GM19240 (cell line): ENCODE data around the gene TRIP13.
"Not testable (repeated sequence)": the region's sequence is repeated elsewhere in the genome, so short reads cannot be mapped to it uniquely, and the experiment has no call there.

Source experiments
- DNase-seq: peaks from one replicate; pipeline ENCODE4 v3.0.0; 2011; ENCODE audit warnings: low spot score; ENCODE audit not compliant: insufficient read length

The TRIP13 gene

GRCh38 chr5:872301-872700, 20.4 kb upstream of the TRIP13 start:
- DNase-seq, result no peak

GRCh38 chr5:873328-873727, 19.4 kb upstream of the TRIP13 start:
- DNase-seq, result no peak

- DNase-seq, result no peak
These were observed 16.8 kb upstream of the TRIP13 start for GRCh38 chr5:875931-876330.

GRCh38 chr5:876398-877365, 16.0 kb upstream of the TRIP13 start:
- no peak for DNase-seq

- no peak for DNase-seq
These were observed 14.6 kb upstream of the TRIP13 start for GRCh38 chr5:878125-878524.

- not testable (repeated sequence) for DNase-seq
These were observed 14.0 kb upstream of the TRIP13 start for GRCh38 chr5:878677-879076.

- DNase-seq, result no peak
These were observed 11.7 kb upstream of the TRIP13 start for GRCh38 chr5:880816-881550.

- DNase-seq, result no peak
These were observed 11.1 kb upstream of the TRIP13 start for GRCh38 chr5:881551-881935.

- DNase-seq, result no peak
These were observed 10.2 kb upstream of the TRIP13 start for GRCh38 chr5:882253-883183.

- no peak for DNase-seq
These were observed 9.1 kb upstream of the TRIP13 start for GRCh38 chr5:883475-884181.

GRCh38 chr5:884345-885126, 8.1 kb upstream of the TRIP13 start:
- DNase-seq, result no peak

GRCh38 chr5:885127-885442, 7.6 kb upstream of the TRIP13 start:
- DNase-seq, result no peak

GRCh38 chr5:885529-885928, 7.2 kb upstream of the TRIP13 start:
- no peak for DNase-seq

- DNase-seq, result no peak
These were observed 6.6 kb upstream of the TRIP13 start for GRCh38 chr5:886036-886435.

GRCh38 chr5:886716-887325, 5.9 kb upstream of the TRIP13 start:
- DNase-seq, result no peak

- DNase-seq, result no peak
These were observed 4.6 kb upstream of the TRIP13 start for GRCh38 chr5:887947-888637.

GRCh38 chr5:888638-889035, 4.0 kb upstream of the TRIP13 start:
- DNase-seq, result no peak

GRCh38 chr5:889075-889710, 3.5 kb upstream of the TRIP13 start:
- DNase-seq, result no peak
